GM21390 (cell line): ENCODE measurements around the gene NOS2.
"Not testable (repeated sequence)": the region's sequence is repeated elsewhere in the genome, so short reads cannot be mapped to it uniquely, and the experiment has no call there.

Experiments
- ATAC-seq: cut with Tn5 transposase; IDR thresholded peaks from one replicate; pipeline ENCODE4 v1.9.1; 2021; ENCODE audit not compliant: unreplicated experiment

Gene NOS2

GRCh38 chr17:27793168-27793905, 7.0 kb downstream of the NOS2 start:
- no peak for ATAC-seq

GRCh38 chr17:27792095-27792494, 8.2 kb downstream of the NOS2 start:
- no peak for ATAC-seq

GRCh38 chr17:27788919-27789318, 11.4 kb downstream of the NOS2 start:
- ATAC-seq: no peak

GRCh38 chr17:27783440-27784350, 16.6 kb downstream of the NOS2 start:
- ATAC-seq: no peak

- no peak for ATAC-seq
These were observed 17.5 kb downstream of the NOS2 start for GRCh38 chr17:27782791-27783206.

GRCh38 chr17:27780828-27781404, 19.4 kb downstream of the NOS2 start:
- no peak for ATAC-seq

- no peak for ATAC-seq
These were observed 20.1 kb downstream of the NOS2 start for GRCh38 chr17:27780092-27780827.

GRCh38 chr17:27778183-27778582, 22.1 kb downstream of the NOS2 start:
- ATAC-seq: no peak

GRCh38 chr17:27776882-27777624, 23.3 kb downstream of the NOS2 start:
- no peak for ATAC-seq

GRCh38 chr17:27771586-27771985, 28.7 kb downstream of the NOS2 start:
- no peak for ATAC-seq

GRCh38 chr17:27770877-27771276, 29.5 kb downstream of the NOS2 start:
- no peak for ATAC-seq

- no peak for ATAC-seq
These were observed 31.4 kb downstream of the NOS2 start for GRCh38 chr17:27768858-27769410.

GRCh38 chr17:27766438-27766837, 33.9 kb downstream of the NOS2 start:
- ATAC-seq: no peak

GRCh38 chr17:27765353-27765752, 35.0 kb downstream of the NOS2 start:
- ATAC-seq: no peak

GRCh38 chr17:27764589-27764988, 35.7 kb downstream of the NOS2 start:
- ATAC-seq: no peak

GRCh38 chr17:27762527-27763305, 37.6 kb downstream of the NOS2 start:
- no peak for ATAC-seq

GRCh38 chr17:27760931-27761330, 39.4 kb downstream of the NOS2 start:
- ATAC-seq: not testable (repeated sequence)

GRCh38 chr17:27760069-27760885, 40.1 kb downstream of the NOS2 start:
- ATAC-seq: no peak
